K562 (cell line): ENCODE data around the gene FEM1B. TPM values are rescaled to one million over a fixed set of nuclear protein-coding genes. Genes with fewer than 3 reads are reported as not detected.
A peak's percentile ranks its signal among the peaks of the same experiment; 100 is the strongest.

Experiments used
- ATAC-seq: fragments of 200-7000 bp; cut with Tn5 transposase; 3 replicates; pipeline ENCODE4 v1.9.1; 2020; ENCODE audit warnings: moderate library complexity
- BruUV-seq: library from RNA; stranded (reverse); fragments of 400-500 nt; replicated peaks from 2 replicates; lab custom pipeline; 2021; lab: Mats Ljungman, UMichigan
- CTCF ChIA-PET: fragments of 300-600 bp; formaldehyde crosslinking; extraction: SDS; loops from one replicate; lab custom pipeline; 2021; ENCODE audit warnings: low intra/inter-chr PET ratio; lab: Yijun Ruan, JAX
- POLR2A ChIA-PET: fragments of 300-600, 350-650 bp; sonication (Branson Sonifier 250); formaldehyde crosslinking; extraction: SDS; loops from one replicate; lab custom pipeline; 2021; ENCODE audit warnings: antibody characterized with exemption, inconsistent platforms; lab: Yijun Ruan, JAX
- DNase-seq, 4 experiments: peaks; one replicate each; pipeline versions ENCODE4 v3.0.0 to v3.0.0-alpha.2; 2011 to 2018; ENCODE audit warnings: low spot score in 3 of 4, mixed read lengths in 3 of 4; ENCODE audit errors: extremely low read depth in 1 of 4
- FAIRE-seq: peaks from 2 replicates; lab custom pipeline; 2011; peaks lifted over from hg19 to GRCh38; lab: Jason Lieb, UNC
- H2AFZ ChIP-seq: 2 replicates; pipeline ENCODE4 v1.6.0; 2011; ENCODE audit warnings: low read depth, low read length, control low read depth, inconsistent platforms
- H3K27ac ChIP-seq: fragments of 200-600 bp; 3 replicates; pipeline ENCODE4 v1.8.0; 2011; ENCODE audit warnings: low read depth, mild to moderate bottlenecking, control low read depth, inconsistent platforms, low read length, moderate library complexity, mixed read lengths; ENCODE audit errors: extremely low read depth
- H3K27me3 ChIP-seq, 2 experiments: fragments of 300-600 bp in 1 of 2; 2 replicates in 1 of 2; 3 replicates in 1 of 2; pipeline versions ENCODE4 v1.6.0 to v1.8.0; 2011; ENCODE audit warnings: inconsistent platforms in 2 of 2, low read length in 2 of 2, mild to moderate bottlenecking in 1 of 2, mixed read lengths in 1 of 2, moderate library complexity in 1 of 2; ENCODE audit not compliant: control insufficient read depth in 2 of 2, insufficient read depth in 2 of 2
- H3K36me3 ChIP-seq: fragments of 300-600 bp; 3 replicates; pipeline ENCODE4 v1.8.0; 2011; ENCODE audit warnings: mild to moderate bottlenecking, low read length, inconsistent platforms; ENCODE audit not compliant: control insufficient read depth, insufficient read depth
- H3K4me1 ChIP-seq, 2 experiments: fragments of 200-600 bp in 1 of 2; replicated peaks in 1 of 2; 2 replicates in 1 of 2; 3 replicates in 1 of 2; pipeline versions ENCODE4 v1.5.1 to v1.8.0; 2011; ENCODE audit warnings: inconsistent platforms in 2 of 2, low read length in 2 of 2, mild to moderate bottlenecking in 1 of 2, mixed read lengths in 1 of 2, moderate library complexity in 1 of 2; ENCODE audit not compliant: control insufficient read depth in 2 of 2, insufficient read depth in 2 of 2
- H3K4me2 ChIP-seq: 2 replicates; pipeline ENCODE4 v1.6.1; 2011; ENCODE audit warnings: low read length, control low read depth, inconsistent platforms, mixed read lengths; ENCODE audit not compliant: insufficient read depth
- H3K4me3 ChIP-seq: fragments of 200-600 bp; sonication (generic), shearing (Covaris generic); 2 replicates; pipeline ENCODE4 v1.5.1; 2016; ENCODE audit warnings: control low read depth, inconsistent platforms
- H3K79me2 ChIP-seq: fragments of 200-600 bp; 3 replicates; pipeline ENCODE4 v1.8.0; 2011; ENCODE audit warnings: low read length, inconsistent platforms; ENCODE audit not compliant: control insufficient read depth, insufficient read depth
- H3K9ac ChIP-seq, 2 experiments: 2 replicates each; pipeline versions ENCODE4 v1.6.0 to v1.6.1; 2011; ENCODE audit warnings: low read depth in 2 of 2, low read length in 2 of 2, control low read depth in 1 of 2, inconsistent platforms in 1 of 2, mild to moderate bottlenecking in 1 of 2, mixed read lengths in 1 of 2; ENCODE audit not compliant: insufficient read depth in 1 of 2
- H3K9me1 ChIP-seq: one replicate; pipeline ENCODE4 v1.6.0; 2011; ENCODE audit warnings: inconsistent platforms, mild to moderate bottlenecking, low read length, moderate library complexity; ENCODE audit not compliant: control insufficient read depth, insufficient read depth
- H3K9me3 ChIP-seq: replicated peaks from 2 replicates; pipeline ENCODE4 v1.5.1; 2011; ENCODE audit warnings: low read depth, low read length, inconsistent platforms; ENCODE audit not compliant: control insufficient read depth, insufficient read depth
- H4K20me1 ChIP-seq: replicated peaks from 2 replicates; pipeline ENCODE4 v1.6.1; 2011; ENCODE audit warnings: low read length, inconsistent platforms, mixed read lengths; ENCODE audit not compliant: control insufficient read depth, insufficient read depth
- ARID2 ChIP-seq: fragments of 450-650 bp; IDR thresholded peaks from 2 replicates; pipeline ENCODE4 v1.6.1; 2017; ENCODE audit warnings: antibody characterized with exemption, mild to moderate bottlenecking
- MEF2A ChIP-seq: IDR thresholded peaks from 2 replicates; pipeline ENCODE4 v1.6.1; 2011; ENCODE audit warnings: low read depth, mild to moderate bottlenecking, low read length, moderate library complexity; ENCODE audit not compliant: control insufficient read depth
- PHTF2 ChIP-seq: fragments of 250-450 bp; sonication (Bioruptor Pico); IDR thresholded peaks from 2 replicates; pipeline ENCODE4 v1.5.0; 2021; ENCODE audit warnings: mild to moderate bottlenecking
- SOX6 ChIP-seq: fragments of 450-650 bp; IDR thresholded peaks from 2 replicates; pipeline ENCODE4 v1.6.1; 2014; ENCODE audit warnings: mild to moderate bottlenecking
- ZNF146 ChIP-seq: IDR thresholded peaks from one replicate; pipeline ENCODE4 v1.6.1; 2018; ENCODE audit warnings: missing compliant biosample characterization; ENCODE audit not compliant: unreplicated experiment
- WGBS: fragments of 100-300 bp; shearing (Covaris generic); methylation state at CpG from one replicate; pipeline ENCODE4 v1.1.6; 2016; ENCODE audit warnings: low coverage, mixed read lengths; ENCODE audit not compliant: insufficient coverage; ENCODE audit errors: missing lambda C conversion rate; 5-methylcytosine and 5-hydroxymethylcytosine counted together
- in situ Hi-C: fragments of 300-500 bp; cut with MboI; formaldehyde crosslinking; loops from 4 replicates; pipeline ENCODE4 v1.15.0; 2018; ENCODE audit warnings: inconsistent platforms, mixed read lengths
- intact Hi-C: fragments of 100-400 bp; cut with micrococcal nuclease; formaldehyde crosslinking; loops from 2 replicates; pipeline ENCODE4 v1.14.2; 2022
- polyA plus RNA-seq, 8 experiments: library from polyadenylated mRNA; depleted of rRNA in 4 of 8; stranded (reverse) in 5 of 8; unstranded in 3 of 8; fragments of >200 nt; fragmentation: Nextera tagmentation in 2 of 8; fragmentation: Illumina TruSeq in 1 of 8; extraction: Ambion mirVana in 2 of 8; extraction: Trizol in 1 of 8; gene quantifications; 2 replicates each; pipeline versions ENCODE4 v1.2.1 to v1.2.3, GENCODE V29; 2011 to 2014; ENCODE audit warnings: inconsistent platforms in 1 of 8, missing spikeins in 1 of 8
- total RNA-seq, 7 experiments: library from RNA; depleted of rRNA in 6 of 7; stranded (reverse); fragments of >200 nt in 6 of 7; fragmentation: Illumina TruSeq in 2 of 7; extraction: Trizol in 2 of 7; gene quantifications; 2 replicates each; pipeline versions ENCODE4 v1.2.1 to v1.2.3, GENCODE V29; 2011 to 2021; ENCODE audit warnings: low replicate concordance in 1 of 7
- TF ChIP-seq, protein P1 (sequence below), 2 experiments: fragments of 450-650 bp in 1 of 2; sonication (generic) in 1 of 2; formaldehyde crosslinking in 1 of 2; IDR thresholded peaks in 1 of 2; conservative IDR thresholded peaks in 1 of 2; 2 replicates each; pipeline versions ENCODE4 v1.6.1 to v1.8.1; 2016 to 2023; ENCODE audit warnings: mild to moderate bottlenecking in 2 of 2, moderate library complexity in 2 of 2, inconsistent platforms in 1 of 2, missing genetic modification reagents in 1 of 2

Gene FEM1B
- total and polyA plus RNA-seq, 9 of the 15 experiments (the other 6 are each of a cell fraction or from before 2014, with no cell fraction given), result 5.9 to 61.6 (median 20.1) TPM

DNA sequence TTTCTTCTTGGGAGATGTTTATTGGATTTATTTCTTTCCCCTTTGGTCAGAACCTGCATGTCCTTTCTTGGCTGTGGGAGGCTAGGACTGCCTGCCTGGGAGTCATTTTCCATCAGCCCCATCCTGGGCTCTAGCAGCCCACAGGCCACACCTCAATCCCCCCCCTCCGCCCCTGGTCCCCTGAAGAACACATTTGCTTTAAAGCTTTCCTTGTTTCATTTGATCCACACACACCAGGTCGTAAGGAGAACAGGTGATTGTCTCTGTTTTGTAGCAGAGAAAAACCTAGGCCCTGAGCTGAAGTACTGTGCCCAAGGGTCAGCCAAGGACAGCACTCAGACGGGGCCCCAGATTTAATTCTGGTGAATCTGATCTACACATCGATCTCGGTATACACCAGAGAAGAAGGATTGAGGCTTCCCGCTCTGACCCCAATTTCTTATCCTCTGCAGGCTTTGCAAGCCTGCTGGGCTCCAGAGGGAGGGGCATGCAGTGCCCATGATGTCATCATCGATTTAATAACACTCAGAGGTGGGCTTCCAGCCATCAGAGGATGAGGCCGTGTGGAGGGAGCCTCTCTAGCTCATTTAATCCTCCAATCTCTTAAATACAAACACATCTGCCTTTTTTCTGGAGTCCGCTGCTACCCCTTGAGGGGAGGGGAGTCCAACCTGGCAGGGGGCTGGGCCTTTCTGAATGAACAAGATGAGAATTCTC is 46.3 kb upstream of the FEM1B start:
- Histone ChIP-seq H3K9me3 (no peaks in the 10 kb centered on the region), H3K36me3 (peaks cover 16% of the 10 kb centered on the region; the same call in 2 of the 3 replicates), H3K27me3 (no peaks in the 10 kb centered on the region), H3K9me1 (no peaks in the 10 kb centered on the region), H2AFZ (no peak overlapping the region), H3K27ac (no peak overlapping the region), H3K4me3 (no peak overlapping the region), H3K79me2 (peaks cover 32% of the 10 kb centered on the region), H3K4me1 (peaks cover 33 to 43% of the 10 kb centered on the region in 2 experiments), H3K4me2 (no peak overlapping the region), H4K20me1 (peaks cover 14% of the 10 kb centered on the region; the same call in 1 of the 2 replicates), H3K9ac (no peak overlapping the region)
- ATAC-seq (no peak), DNase-seq (no peak), FAIRE-seq (no peak)
- WGBS, result 51% methylated on average over 9 of the region's 9 CpGs
- TF ChIP-seq, protein P1, sequence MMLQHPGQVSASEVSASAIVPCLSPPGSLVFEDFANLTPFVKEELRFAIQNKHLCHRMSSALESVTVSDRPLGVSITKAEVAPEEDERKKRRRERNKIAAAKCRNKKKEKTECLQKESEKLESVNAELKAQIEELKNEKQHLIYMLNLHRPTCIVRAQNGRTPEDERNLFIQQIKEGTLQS (IDR thresholded peaks at IDR 0.05), result peak; percentile 31; the same call in 1 of the 2 replicates
- TF ChIP-seq, protein P1 (CRISPR knock-in tag; conservative IDR thresholded peaks at IDR 0.05), result no peak
- TF ChIP-seq ARID2 (no peak), PHTF2 (no peak), ZNF146 (CRISPR knock-in tag) (no peak), MEF2A (no peak), SOX6 (no peak)
- CTCF ChIA-PET, result no interaction called here
- in situ Hi-C loops (no loop called here), intact Hi-C loops (no loop called here)
- BruUV-seq, result no TSS peak
- POLR2A ChIA-PET, result interaction anchor here (0.8 kb wide), 1 partner anchor 10 kb away, joined by 4 read pairs; no protein-coding TSS in a partner anchor
